Activated CD8-positive, alpha-beta memory T cell treated with anti-CD3 and anti-CD28 coated beads for 4 hours (primary cell): ENCODE measurements around the gene CITED4.

Experiments
- DNase-seq, 2 donors: peaks; one replicate each; pipeline ENCODE4 v3.0.0-alpha.2; 2020; ENCODE audit warnings: low read depth in 2 of 2

CITED4 gene

DNA sequence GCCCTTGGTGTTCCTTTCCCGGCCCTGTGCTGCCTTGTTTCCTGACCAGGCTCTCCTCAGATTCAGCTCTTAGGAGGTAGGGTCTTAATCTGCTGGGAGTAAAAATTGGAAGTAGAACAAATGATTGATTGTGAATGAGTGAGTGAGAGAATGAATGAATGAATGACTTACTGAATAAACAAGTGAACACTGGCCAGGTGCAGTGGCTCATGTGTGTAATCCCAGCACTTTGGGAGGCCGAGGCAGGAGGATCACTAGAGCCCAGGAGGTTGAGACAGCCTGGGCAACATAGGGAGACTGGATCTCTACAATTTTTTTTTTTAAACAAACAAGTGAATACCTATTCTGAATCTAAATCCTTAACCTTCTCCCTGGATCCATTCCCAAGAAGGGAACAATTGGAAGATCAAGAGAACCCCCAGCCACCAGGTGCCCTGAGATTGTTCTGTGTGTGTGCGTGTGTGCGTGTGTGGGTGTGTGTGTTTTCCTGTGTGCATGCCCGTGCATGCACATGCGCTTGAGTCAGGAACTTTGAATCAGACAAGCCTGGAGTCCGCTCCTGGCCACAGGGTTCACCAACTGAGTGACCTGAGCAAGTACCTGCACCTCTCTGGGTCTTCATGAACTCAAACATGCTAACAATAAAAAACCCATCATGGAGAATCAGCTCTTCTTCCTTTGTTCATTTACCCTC is 24.3 kb upstream of the CITED4 start:
- no peak for DNase-seq

DNA sequence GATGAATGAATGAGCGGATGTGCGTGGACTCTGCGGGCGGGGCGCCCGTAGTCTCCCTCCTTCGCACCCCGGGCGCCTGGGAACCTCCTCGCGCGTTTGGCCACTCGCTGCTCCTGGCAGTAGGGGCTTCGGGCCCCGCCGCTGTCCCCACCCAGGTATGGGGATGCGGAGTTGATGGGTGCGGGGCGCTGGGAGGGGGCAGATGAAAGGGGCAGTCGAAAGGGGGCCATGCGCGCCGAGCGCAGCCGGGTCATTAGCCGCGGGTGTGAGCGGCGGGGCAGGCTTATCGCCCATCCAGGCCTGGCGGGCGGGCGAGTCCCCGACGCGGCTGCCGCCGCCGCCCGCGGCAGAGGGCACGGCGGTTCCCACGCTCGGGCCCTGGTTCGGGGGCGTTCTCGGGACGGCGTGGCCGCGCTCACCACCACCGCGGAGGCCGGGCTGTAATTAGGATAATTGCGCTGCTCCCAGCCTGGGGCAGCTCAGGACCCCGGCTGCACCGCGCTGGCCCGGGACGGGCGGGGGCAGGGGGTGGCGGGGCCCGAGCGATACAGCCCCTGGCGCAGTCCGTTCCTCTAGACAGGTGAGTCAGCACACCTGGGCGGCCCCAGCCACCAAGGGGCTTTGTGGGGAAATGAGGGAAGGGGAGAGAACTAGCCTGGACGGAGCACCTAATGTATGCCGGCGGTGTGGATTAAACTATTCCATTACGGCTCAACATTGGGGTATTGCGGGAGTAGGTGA is 22.1 kb upstream of the CITED4 start:
- no peak for DNase-seq

GRCh38 chr1:40880813-40881549 is 18.8 kb upstream of the CITED4 start:
- DNase-seq = no peak

DNA sequence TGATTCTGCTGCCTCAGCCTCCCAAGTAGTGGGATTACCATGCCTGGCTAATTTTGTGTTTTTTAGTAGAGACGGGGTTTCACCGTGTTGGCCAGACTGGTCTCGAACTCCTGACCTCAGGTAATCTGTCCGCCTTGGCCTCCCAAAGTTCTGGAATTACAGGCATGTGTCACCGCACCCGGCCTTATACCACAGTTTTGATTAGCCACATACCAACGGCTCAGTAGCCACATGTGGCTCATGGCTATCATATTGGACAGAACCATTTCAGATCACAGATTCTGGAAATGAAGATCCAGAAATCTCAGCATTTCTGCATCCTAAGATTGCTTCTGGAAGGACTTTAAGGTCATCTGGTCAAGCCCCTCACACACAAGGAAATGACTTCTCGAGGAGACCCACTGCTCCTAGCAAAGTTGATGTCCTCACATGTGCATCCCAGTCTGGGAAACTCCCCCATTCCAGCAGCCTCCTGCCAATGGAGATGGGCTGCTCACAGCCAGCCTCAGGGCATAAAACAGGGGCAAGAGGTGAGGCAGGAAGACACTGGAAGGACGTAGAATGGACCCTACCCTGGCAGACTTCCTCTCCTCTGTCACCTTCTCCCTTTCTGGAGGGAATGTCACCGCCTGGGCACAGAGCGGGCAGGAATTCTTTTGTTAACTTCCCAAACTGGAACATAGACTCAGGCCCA is 17.5 kb upstream of the CITED4 start:
- DNase-seq = no peak

- no peak for DNase-seq
Measured at GRCh38 chr1:40878906-40879305, 16.7 kb upstream of the CITED4 start.

DNA sequence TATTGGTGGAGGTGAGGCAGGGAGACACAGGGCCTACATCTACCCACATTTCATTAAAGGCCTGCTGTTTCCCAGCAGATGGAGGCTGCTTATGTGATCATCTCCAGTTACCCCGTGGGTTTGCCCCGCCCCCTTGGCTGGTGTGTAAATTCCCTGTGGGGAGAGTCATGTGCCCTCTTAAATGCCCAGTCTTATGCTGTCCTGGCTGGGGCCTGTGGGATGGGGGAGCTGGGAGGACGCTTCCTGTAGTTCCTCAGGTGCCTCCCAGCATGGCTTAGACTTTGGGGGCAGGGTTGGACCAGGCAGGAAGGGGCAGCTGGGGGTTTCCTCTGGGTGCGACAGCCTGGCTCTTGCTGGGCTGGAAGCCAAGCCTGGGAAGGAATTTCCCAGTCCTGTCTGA is 15.5 kb upstream of the CITED4 start:
- no peak for DNase-seq

GRCh38 chr1:40876891-40877290 is 14.7 kb upstream of the CITED4 start:
- no peak for DNase-seq

DNA sequence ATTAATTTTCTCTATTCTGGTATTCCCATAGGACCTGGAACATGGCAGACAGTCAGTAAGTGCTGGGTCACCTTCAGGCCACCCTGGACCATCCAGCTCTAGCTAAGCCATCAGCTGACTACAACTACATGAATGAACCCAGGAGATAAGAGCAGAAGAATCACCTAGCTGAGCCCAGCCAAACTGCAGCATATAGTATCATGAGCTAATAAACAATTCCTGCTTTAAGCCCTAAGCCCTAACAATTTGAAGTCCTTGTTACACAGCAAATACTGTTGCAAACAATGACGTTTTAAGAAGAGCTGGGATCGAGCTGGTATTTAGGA is 14.2 kb upstream of the CITED4 start:
- no peak for DNase-seq

- DNase-seq = no peak
Measured at GRCh38 chr1:40873863-40874472, 11.8 kb upstream of the CITED4 start.

GRCh38 chr1:40872276-40872675 is 10.1 kb upstream of the CITED4 start:
- DNase-seq = no peak

DNA sequence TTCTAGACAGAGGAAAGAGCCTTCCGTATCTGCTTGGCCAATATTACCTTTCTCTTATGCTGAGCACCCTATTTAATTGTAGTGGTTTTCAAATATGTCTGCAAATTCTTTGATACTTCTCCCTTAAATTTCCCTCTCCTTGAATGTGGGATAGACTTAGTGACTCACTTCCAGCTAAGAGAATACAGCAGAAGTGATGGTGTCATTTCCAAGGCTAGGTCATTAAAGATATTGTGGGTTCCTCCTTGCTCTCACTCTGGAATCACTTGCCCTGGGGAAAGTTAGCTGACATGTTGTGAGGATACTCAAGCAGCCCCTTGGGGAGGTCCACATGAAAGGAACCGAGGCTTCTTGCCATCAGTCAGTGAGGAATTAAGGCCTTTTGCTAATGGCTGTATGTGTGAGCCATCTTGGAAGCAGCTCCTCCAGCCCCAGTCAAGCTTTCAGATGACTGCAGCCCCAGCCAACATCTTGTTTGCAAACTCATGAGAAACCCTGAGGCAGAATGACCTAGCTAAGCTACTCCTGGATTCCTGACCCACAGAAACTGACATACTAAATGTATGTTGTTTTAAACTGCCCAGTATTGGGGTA is 8.1 kb upstream of the CITED4 start:
- DNase-seq = no peak

- no peak for DNase-seq
Measured at GRCh38 chr1:40868051-40868723, 6.0 kb upstream of the CITED4 start.

DNA sequence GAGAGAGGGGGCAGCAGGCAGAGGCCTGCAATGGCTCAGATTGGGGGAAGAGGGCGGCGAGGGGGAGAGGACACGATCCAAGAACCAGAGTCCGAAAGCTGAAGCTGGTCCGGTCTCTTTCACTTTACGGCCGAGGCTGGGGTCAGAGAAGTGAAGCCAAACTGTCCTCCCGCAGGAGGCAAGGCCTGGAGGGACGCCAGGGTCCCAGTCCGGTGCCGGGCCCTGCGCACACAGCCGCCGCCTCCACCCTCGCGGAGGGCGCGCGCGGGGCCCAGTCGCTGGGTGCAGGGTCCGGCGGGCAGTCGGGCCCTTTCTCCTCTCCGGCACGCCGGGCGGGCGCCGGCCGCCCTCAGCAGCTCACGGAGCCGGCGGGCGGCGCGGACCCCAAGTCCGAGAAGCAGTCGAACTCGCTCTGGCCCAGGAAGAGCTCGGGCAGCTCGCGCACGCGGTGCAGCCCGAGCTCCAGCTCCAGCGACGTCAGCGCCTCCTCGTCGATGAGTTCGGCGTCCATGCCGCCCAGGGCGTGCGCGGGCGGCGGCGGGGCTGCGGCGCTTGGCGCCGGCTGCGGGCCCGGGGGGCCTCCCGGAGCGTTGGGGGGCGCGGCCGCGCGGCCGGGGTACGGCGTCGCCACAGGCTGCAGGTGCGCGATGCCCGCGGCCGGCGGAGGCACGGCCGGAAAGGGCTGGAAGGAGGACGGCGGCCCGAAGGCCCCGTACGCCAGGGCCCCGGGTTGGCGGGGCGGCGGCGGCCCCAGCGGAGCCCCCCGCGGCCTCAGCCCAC is 749 bp downstream of the CITED4 start:
- no peak for DNase-seq

- no peak for DNase-seq
Measured at GRCh38 chr1:40860706-40861223, 1.4 kb downstream of the CITED4 start.

DNA sequence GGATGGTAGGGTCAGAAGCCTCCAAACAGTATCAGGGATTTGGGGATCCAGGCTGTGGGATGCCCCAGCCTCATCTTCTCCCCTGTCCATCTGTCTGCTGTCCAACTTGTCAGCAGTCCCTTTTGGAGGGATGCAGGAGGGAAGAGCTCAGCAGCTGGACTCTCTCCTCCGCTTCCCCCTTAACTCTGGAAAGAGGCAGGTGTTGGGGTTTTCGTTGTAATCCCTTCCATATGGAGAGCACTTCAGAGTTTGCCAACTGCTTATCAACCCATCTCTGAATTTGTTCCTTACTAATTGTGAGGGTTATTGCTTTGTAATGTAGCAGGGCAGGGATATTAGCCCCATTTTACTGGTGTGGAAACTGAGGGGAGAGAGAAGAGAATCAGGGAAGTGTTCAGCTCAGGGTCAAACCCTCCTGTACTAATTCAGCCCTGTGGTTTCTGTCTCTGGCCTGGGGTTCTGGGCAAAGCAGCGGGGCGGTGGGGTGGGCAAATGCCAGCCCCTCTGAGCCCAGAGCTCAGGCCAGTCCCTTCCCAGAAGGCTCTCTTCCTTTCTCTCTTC is 3.2 kb downstream of the CITED4 start:
- no peak for DNase-seq

DNA sequence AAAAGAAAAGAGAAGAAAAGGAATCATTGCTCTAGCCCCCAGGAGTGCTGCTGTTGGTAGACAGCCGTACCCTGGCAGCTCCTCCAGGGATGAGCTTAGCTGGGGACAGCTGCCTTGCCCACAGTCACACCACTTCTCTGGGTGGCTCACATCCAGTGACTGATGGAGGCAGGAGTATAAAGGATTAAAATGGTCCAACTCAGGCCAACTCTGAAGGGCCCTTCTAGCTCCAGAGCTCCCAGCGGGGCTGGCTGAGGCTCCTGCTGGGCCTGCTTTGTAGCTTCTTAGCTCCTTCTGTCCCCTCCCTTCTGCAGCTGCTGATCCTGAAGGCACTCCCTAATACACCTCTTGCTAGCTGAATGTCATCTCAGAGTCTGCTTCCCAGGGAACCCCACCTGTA is 4.4 kb downstream of the CITED4 start:
- no peak for DNase-seq

- DNase-seq = no peak
Measured at GRCh38 chr1:40856656-40857302, 5.4 kb downstream of the CITED4 start.

GRCh38 chr1:40856116-40856515 is 6.0 kb downstream of the CITED4 start:
- no peak for DNase-seq

GRCh38 chr1:40855513-40855912 is 6.7 kb downstream of the CITED4 start:
- DNase-seq = no peak
